ENCODE measurements around the gene ENGASE.

DNA sequence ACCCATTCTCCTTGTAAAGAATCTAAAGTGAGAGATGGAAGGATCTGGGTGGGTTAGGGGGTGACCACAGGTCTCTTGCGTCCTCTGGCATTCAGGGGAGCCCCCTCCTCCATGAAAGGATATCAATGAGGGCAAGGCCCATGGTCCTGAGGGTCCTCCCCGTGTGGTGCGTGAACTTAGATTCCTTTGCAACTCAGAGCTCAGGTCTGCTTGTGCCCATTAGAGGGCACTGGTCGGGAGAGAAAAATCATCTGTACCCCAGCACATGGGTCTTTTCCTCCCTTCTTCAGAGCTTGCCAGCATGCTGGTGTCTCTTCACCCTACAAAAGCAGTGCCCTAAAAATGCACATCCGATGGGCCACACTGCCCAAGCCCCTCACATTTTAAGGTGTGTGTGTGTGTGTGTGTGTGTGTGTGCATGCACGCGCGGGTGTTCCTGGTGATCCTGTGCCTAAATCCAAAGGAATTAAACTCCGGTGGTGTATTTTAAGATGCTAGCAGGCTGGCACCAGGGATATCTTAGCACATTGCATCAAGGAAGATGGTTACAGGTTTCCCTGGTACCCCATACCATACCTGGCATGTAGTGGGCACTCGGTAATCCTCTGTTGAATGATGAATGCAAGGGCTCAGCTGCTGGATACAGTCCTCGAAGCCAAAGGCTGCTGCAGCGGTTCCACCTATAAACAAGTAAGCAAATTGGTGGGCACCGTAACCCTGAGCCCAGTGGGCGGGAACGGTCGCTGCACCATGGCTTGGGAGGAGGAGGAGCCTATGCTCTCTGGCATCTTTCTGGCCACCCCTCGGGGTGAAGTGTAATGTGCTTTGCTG lies 45.9 kb upstream of the ENGASE start:
- TF ChIP-seq CEBPZ (IDR thresholded peaks at IDR 0.05; ENCODE audit: borderline replicate concordance, low read depth, low read length) (no peak), ZC3H11A (IDR thresholded peaks at IDR 0.05; ENCODE audit: low read depth, low read length) (no peak), ATF3 (IDR thresholded peaks at IDR 0.05) (no peak), ATF3 (CRISPR knock-in tag; conservative IDR thresholded peaks at IDR 0.05) (no peak), E2F8 (IDR thresholded peaks at IDR 0.05; ENCODE audit: low read depth, partially characterized antibody) (no peak), ZNF24 (IDR thresholded peaks at IDR 0.05) (no peak), TARDBP (IDR thresholded peaks at IDR 0.05) (no peak), MTA3 (IDR thresholded peaks at IDR 0.05; ENCODE audit: borderline replicate concordance) (no peak), POLR2AphosphoS5 (IDR thresholded peaks at IDR 0.05; ENCODE audit: control insufficient read depth, insufficient read depth, low read depth, low read length) (no peak), MLLT1 (IDR thresholded peaks at IDR 0.05) (no peak), ZHX1 (conservative IDR thresholded peaks at IDR 0.05; ENCODE audit: low read length) (no peak), CBX1 (IDR thresholded peaks at IDR 0.05; ENCODE audit: low read depth) (no peak), ATF7 (IDR thresholded peaks at IDR 0.05) (no peak), E2F5 (CRISPR knock-in tag; IDR thresholded peaks at IDR 0.05) (no peak)
- TF ChIP-seq, protein P1, sequence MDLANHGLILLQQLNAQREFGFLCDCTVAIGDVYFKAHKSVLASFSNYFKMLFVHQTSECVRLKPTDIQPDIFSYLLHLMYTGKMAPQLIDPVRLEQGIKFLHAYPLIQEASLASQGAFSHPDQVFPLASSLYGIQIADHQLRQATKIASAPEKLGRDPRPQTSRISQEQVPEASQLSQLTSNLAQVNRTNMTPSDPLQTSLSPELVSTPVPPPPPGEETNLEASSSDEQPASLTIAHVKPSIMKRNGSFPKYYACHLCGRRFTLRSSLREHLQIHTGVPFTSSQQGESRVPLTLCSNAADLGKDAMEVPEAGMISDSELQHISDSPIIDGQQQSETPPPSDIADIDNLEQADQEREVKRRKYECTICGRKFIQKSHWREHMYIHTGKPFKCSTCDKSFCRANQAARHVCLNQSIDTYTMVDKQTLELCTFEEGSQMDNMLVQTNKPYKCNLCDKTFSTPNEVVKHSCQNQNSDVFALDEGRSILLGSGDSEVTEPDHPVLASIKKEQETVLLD (IDR thresholded peaks at IDR 0.05), result no peak
